SK-N-SH (cell line): ENCODE measurements around the gene GPLD1. TPM values are rescaled to one million over a fixed set of nuclear protein-coding genes. Genes with fewer than 3 reads are reported as not detected.

Experiments
- CTCF ChIA-PET: fragments of 300-600, 350-600 bp; formaldehyde crosslinking; extraction: SDS; loops from one replicate; lab custom pipeline; 2021; lab: Yijun Ruan, JAX
- POLR2A ChIA-PET: fragments of 350-600 bp; sonication (Branson Sonifier 250); formaldehyde crosslinking; extraction: SDS; loops from one replicate; lab custom pipeline; 2020; ENCODE audit warnings: antibody characterized with exemption, inconsistent platforms; lab: Yijun Ruan, JAX
- DNase-seq: peaks from one replicate; pipeline ENCODE4 v3.0.0; 2012
- H2AFZ ChIP-seq: fragments of 200-600 bp; sonication (generic); 2 replicates; pipeline ENCODE4 v1.8.1; 2016; ENCODE audit warnings: antibody characterized with exemption, mild to moderate bottlenecking, low read depth
- H3F3A ChIP-seq: fragments of 200-600 bp; sonication (generic); replicated peaks from 2 replicates; pipeline ENCODE3; 2016; ENCODE audit warnings: antibody characterized with exemption, mild to moderate bottlenecking; ENCODE audit not compliant: insufficient read depth
- H3K27ac ChIP-seq, 2 experiments: fragments of 200-500 bp in 1 of 2; fragments of 200-600 bp in 1 of 2; sonication (Bioruptor generic) in 1 of 2; sonication (generic), shearing (Covaris generic) in 1 of 2; 2 replicates each; pipeline versions ENCODE4 v1.5.1 to v1.6.1; 2014 to 2016; ENCODE audit warnings: low read depth in 2 of 2, inconsistent platforms in 1 of 2, low read length in 1 of 2, mild to moderate bottlenecking in 1 of 2, mixed read lengths in 1 of 2
- H3K27me3 ChIP-seq: fragments of 200-600 bp; sonication (generic), shearing (Covaris generic); 2 replicates; pipeline ENCODE4 v1.6.1; 2016; ENCODE audit warnings: mixed run types; ENCODE audit not compliant: insufficient read depth
- H3K36me3 ChIP-seq, 2 experiments: fragments of 200-500 bp in 1 of 2; fragments of 200-600 bp in 1 of 2; sonication (Bioruptor generic) in 1 of 2; sonication (generic) in 1 of 2; replicated peaks in 1 of 2; 2 replicates each; pipeline versions ENCODE3 to v1.5.1; 2014 to 2016; ENCODE audit warnings: low read length in 1 of 2, mild to moderate bottlenecking in 1 of 2; ENCODE audit not compliant: insufficient read depth in 2 of 2, control insufficient read depth in 1 of 2
- H3K4me1 ChIP-seq, 2 experiments: fragments of 200-500 bp in 1 of 2; fragments of 200-600 bp in 1 of 2; sonication (Bioruptor generic) in 1 of 2; sonication (generic), shearing (Covaris generic) in 1 of 2; 2 replicates each; pipeline versions ENCODE4 v1.5.1 to v1.6.1; 2014 to 2016; ENCODE audit warnings: low read depth in 1 of 2, low read length in 1 of 2, mixed run types in 1 of 2; ENCODE audit not compliant: insufficient read depth in 2 of 2, control insufficient read depth in 1 of 2
- H3K4me2 ChIP-seq: fragments of 200-600 bp; sonication (generic), shearing (Covaris generic); 2 replicates; pipeline ENCODE4 v1.6.1; 2017; ENCODE audit warnings: mixed run types
- H3K4me3 ChIP-seq, 2 experiments: fragments of 200-500 bp in 1 of 2; fragments of 200-600 bp in 1 of 2; sonication (Bioruptor generic) in 1 of 2; sonication (generic), shearing (Covaris generic) in 1 of 2; 2 replicates each; pipeline versions ENCODE4 v1.5.1 to v1.8.1; 2014 to 2016; ENCODE audit warnings: low read depth in 2 of 2, inconsistent platforms in 1 of 2, low read length in 1 of 2, mild to moderate bottlenecking in 1 of 2, mixed read lengths in 1 of 2, moderate library complexity in 1 of 2
- H3K79me2 ChIP-seq: fragments of 200-600 bp; sonication (generic); 2 replicates; pipeline ENCODE4 v1.8.1; 2017; ENCODE audit warnings: mild to moderate bottlenecking; ENCODE audit not compliant: insufficient read depth
- H3K9ac ChIP-seq: fragments of 200-600 bp; sonication (generic); 2 replicates; pipeline ENCODE4 v1.6.1; 2017; ENCODE audit warnings: mixed run types
- H3K9me2 ChIP-seq: fragments of 200-600 bp; sonication (generic); 2 replicates; pipeline ENCODE4 v1.6.1; 2017; ENCODE audit warnings: mixed run types
- H3K9me3 ChIP-seq: fragments of 200-600 bp; sonication (generic); 2 replicates; pipeline ENCODE4 v1.6.1; 2017; ENCODE audit warnings: mixed run types, mild to moderate bottlenecking, moderate library complexity
- H4K20me1 ChIP-seq: fragments of 200-600 bp; sonication (generic); 2 replicates; pipeline ENCODE4 v1.6.1; 2017; ENCODE audit warnings: mild to moderate bottlenecking, mixed run types; ENCODE audit not compliant: insufficient read depth
- EP300 ChIP-seq, 2 experiments: IDR thresholded peaks; 2 replicates each; pipeline versions ENCODE4 v1.4.0 to v1.6.1; 2012; ENCODE audit warnings: borderline replicate concordance in 1 of 2, low read depth in 1 of 2, low read length in 1 of 2
- EZH2phosphoT487 ChIP-seq: fragments of 200-600 bp; sonication (generic); IDR thresholded peaks from 2 replicates; pipeline ENCODE4 v1.6.1; 2017; ENCODE audit warnings: low read depth, mixed run types, mild to moderate bottlenecking, antibody characterized with exemption, moderate library complexity, borderline replicate concordance
- FOXJ3 ChIP-seq: sonication (generic); formaldehyde crosslinking; IDR thresholded peaks from 2 replicates; pipeline ENCODE4 v1.5.1; 2020; ENCODE audit warnings: mild to moderate bottlenecking, missing genetic modification reagents
- GATA2 ChIP-seq: sonication (generic); formaldehyde crosslinking; IDR thresholded peaks from 2 replicates; pipeline ENCODE4 v1.5.0; 2020; ENCODE audit warnings: mild to moderate bottlenecking, missing genetic modification reagents
- IRF3 ChIP-seq: fragments of 150-350 bp; IDR thresholded peaks from 2 replicates; pipeline ENCODE4 v1.6.1; 2016; ENCODE audit warnings: mild to moderate bottlenecking, low read depth, low read length
- JUND ChIP-seq: IDR thresholded peaks from 2 replicates; pipeline ENCODE4 v1.4.0; 2012
- MEF2A ChIP-seq: IDR thresholded peaks from 2 replicates; pipeline ENCODE4 v1.4.0; 2012; ENCODE audit warnings: low read depth, borderline replicate concordance
- RCOR1 ChIP-seq: fragments of 150-350 bp; IDR thresholded peaks from 2 replicates; pipeline ENCODE4 v1.6.1; 2017; ENCODE audit warnings: antibody characterized with exemption, low read length
- SMC3 ChIP-seq: IDR thresholded peaks from 2 replicates; pipeline ENCODE4 v1.6.1; 2012; ENCODE audit warnings: low read depth, low read length, improper control_type of control experiment
- TAF1 ChIP-seq: IDR thresholded peaks from 2 replicates; pipeline ENCODE4 v1.6.1; 2012; ENCODE audit warnings: low read depth, mild to moderate bottlenecking, low read length, moderate library complexity, borderline replicate concordance
- TCF12 ChIP-seq: IDR thresholded peaks from 2 replicates; pipeline ENCODE4 v1.4.0; 2012
- YY1 ChIP-seq: IDR thresholded peaks from 2 replicates; pipeline ENCODE4 v1.4.0; 2012; ENCODE audit warnings: low read depth, mild to moderate bottlenecking
- WGBS: methylation state at CpG from one replicate; pipeline ENCODE4 v1.1.6; 2017; ENCODE audit warnings: low lambda C conversion rate; 5-methylcytosine and 5-hydroxymethylcytosine counted together
- polyA plus RNA-seq, 3 experiments: library from polyadenylated mRNA; depleted of rRNA; stranded (reverse); fragments of >200 nt; gene quantifications; 2 replicates each; pipeline ENCODE4 v1.2.3, GENCODE V29; 2012
- TF ChIP-seq, protein P1 (sequence below): fragments of 200-600 bp; sonication (generic); IDR thresholded peaks from 2 replicates; pipeline ENCODE4 v1.6.1; 2017; ENCODE audit warnings: antibody characterized with exemption, mild to moderate bottlenecking, moderate library complexity

The GPLD1 gene
- polyA plus RNA-seq, 1 of the 3 experiments (the other 2 are of a cell fraction), result 0.94 TPM

DNA sequence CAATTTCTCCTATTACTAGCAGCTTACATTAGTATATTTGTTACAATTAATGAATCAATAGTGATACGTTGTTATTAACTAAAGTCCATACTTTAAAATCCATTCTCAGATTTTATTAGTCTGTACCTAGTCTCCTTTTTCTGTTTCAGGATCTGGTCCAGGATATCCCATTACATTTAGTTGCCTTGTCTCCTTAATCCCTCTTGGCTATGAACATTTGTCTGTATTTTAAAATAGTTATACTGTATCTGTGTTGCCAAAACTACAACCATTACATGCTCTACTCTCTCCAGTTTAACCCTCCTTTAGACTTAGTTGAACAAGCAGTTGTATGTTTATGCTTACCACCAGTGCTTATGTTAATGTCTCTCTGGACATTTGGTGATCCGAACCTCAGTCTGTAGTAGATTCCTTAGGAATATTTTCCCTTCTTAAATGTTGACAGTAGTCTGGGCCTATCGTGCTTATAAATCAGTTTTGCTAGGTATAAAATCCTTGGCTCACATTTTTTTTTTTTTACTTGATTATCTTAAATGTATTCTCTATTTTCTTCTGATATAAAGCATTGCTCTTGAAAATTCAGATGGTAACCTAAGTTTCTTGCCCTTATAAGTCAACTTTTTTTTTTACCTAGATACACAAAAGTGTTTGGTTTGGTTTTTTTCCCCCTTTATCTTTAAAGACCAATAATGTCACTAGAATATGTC is 17.6 kb upstream of the GPLD1 start:
- no peak for DNase-seq
- Histone ChIP-seq H3K9me2 (no peaks in the 10 kb centered on the region), H3K27me3 (no peaks in the 10 kb centered on the region), H4K20me1 (no peaks in the 10 kb centered on the region), H3K4me2 (no peak overlapping the region), H2AFZ (no peak overlapping the region), H3K36me3 (no peaks in the 10 kb centered on the region), H3K9ac (no peak overlapping the region), H3K4me1 (peaks cover 0 to 6% of the 10 kb centered on the region in 2 experiments; a peak in 1 of 4 replicates), H3K9me3 (no peaks in the 10 kb centered on the region), H3K4me3 (no peak overlapping the region), H3K27ac (no peak overlapping the region), H3F3A (no peaks in the 10 kb centered on the region), H3K79me2 (no peaks in the 10 kb centered on the region)
- ChIA-PET CTCF (interaction anchor here (1.0 kb wide), 1 partner anchor 74 kb away, joined by 3 read pairs; no protein-coding TSS in a partner anchor), POLR2A (no interaction called here)
- TF ChIP-seq FOXJ3 (CRISPR knock-in tag) (no peak), JUND (no peak), EZH2phosphoT487 (no peak), MEF2A (no peak), IRF3 (no peak), TAF1 (no peak), EP300 (IDR thresholded peaks at IDR 0.05; ENCODE audit: borderline replicate concordance in 1 of 2, low read depth in 1 of 2, low read length in 1 of 2) (no peak), YY1 (no peak), GATA2 (CRISPR knock-in tag) (no peak)
- 79% methylated on average over 3 of the region's 3 CpGs for WGBS

DNA sequence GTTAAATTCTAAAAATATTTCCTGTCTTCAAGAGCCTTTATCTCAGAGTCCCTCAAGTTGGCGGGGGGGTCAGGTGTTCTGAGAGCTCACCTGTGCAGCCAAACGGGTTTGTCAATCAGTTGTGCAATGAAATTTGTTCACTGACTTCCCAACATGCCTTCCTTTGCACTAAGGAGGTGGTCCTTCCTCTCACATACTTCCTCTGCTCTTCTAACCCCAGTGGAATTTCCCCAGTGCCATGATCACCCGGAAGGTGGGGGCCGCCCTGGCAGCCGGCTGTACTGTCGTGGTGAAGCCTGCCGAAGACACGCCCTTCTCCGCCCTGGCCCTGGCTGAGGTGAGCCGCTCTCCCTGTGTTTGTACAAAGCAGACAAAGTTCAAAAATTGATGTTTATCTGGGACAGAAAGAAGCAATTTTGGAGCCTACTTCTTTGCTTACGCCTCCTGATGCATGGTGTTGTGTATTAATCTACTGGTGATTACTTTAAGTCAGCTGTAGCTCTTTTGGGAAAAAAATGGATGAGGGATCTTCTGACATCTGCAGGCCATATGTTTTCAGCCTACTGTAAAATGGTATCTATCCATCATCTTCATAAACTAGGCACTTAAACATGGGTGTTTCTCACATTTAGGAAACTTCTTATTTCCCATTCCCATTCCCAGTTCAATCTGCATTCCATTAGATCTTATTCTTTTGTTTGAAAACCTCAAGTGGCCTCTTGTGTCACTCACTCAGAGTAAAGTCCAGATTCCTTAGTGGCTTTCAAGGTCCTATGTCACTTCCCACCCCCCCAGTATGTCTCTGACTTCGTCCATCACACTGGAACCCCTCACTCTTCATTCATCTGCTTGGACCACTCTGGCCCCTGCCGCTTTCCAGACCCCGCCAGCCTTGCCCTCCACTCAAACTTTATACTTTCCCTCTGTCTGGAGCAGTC is 15.5 kb upstream of the GPLD1 start:
- peak overlapping the region in 1 of 2 experiments; percentile 54; a peak in 2 of 4 replicates for H3K27ac ChIP-seq
- no peaks in the 10 kb centered on the region for H3F3A ChIP-seq
- no peaks in the 10 kb centered on the region for H4K20me1 ChIP-seq
- H3K79me2 ChIP-seq, result no peaks in the 10 kb centered on the region
- ChIA-PET POLR2A (no interaction called here), CTCF (interaction anchor here (0.8 to 1.2 kb wide), 2 partner anchors 16 to 74 kb away, joined by 3 to 4 read pairs; no protein-coding TSS in a partner anchor)
- H3K4me2 ChIP-seq, result no peak overlapping the region
- H3K4me3 ChIP-seq, result no peak overlapping the region
- 82% methylated on average over 14 of the region's 14 CpGs for WGBS
- peak; percentile 45 for DNase-seq
- no peaks in the 10 kb centered on the region for H3K9me3 ChIP-seq
- no peaks in the 10 kb centered on the region for H3K36me3 ChIP-seq
- no peak overlapping the region for H3K9ac ChIP-seq
- H3K27me3 ChIP-seq, result no peaks in the 10 kb centered on the region
- TF ChIP-seq SMC3 (no peak), RCOR1 (peak; percentile 54; the same call in 1 of the 2 replicates), GATA2 (CRISPR knock-in tag) (peak; percentile 27; the same call in 1 of the 2 replicates), TCF12 (peak; percentile 69)
- TF ChIP-seq, protein P1, sequence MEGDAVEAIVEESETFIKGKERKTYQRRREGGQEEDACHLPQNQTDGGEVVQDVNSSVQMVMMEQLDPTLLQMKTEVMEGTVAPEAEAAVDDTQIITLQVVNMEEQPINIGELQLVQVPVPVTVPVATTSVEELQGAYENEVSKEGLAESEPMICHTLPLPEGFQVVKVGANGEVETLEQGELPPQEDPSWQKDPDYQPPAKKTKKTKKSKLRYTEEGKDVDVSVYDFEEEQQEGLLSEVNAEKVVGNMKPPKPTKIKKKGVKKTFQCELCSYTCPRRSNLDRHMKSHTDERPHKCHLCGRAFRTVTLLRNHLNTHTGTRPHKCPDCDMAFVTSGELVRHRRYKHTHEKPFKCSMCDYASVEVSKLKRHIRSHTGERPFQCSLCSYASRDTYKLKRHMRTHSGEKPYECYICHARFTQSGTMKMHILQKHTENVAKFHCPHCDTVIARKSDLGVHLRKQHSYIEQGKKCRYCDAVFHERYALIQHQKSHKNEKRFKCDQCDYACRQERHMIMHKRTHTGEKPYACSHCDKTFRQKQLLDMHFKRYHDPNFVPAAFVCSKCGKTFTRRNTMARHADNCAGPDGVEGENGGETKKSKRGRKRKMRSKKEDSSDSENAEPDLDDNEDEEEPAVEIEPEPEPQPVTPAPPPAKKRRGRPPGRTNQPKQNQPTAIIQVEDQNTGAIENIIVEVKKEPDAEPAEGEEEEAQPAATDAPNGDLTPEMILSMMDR, result no peak
- H3K4me1 ChIP-seq, result peaks cover 0 to 6% of the 10 kb centered on the region in 2 experiments; a peak in 1 of 4 replicates
- no peaks in the 10 kb centered on the region for H3K9me2 ChIP-seq
- H2AFZ ChIP-seq, result no peak overlapping the region
